Breast epithelium (tissue), 3 donors: ENCODE data around the gene MCU.

Source experiments
- CTCF ChIP-seq, 3 donors: fragments of 450-650 bp; IDR thresholded peaks; one replicate each; pipeline ENCODE4 v1.5.1; 2016 to 2017; ENCODE audit warnings: antibody characterized with exemption in 3 of 3, mild to moderate bottlenecking in 3 of 3, moderate library complexity in 3 of 3
- POLR2A ChIP-seq: fragments of 450-650 bp; IDR thresholded peaks from one replicate; pipeline ENCODE4 v1.6.1; 2016; ENCODE audit warnings: antibody characterized with exemption, mild to moderate bottlenecking, moderate library complexity
- POLR2AphosphoS5 ChIP-seq, 3 donors: sonication (generic); formaldehyde crosslinking; IDR thresholded peaks; one replicate each; pipeline ENCODE4 v1.6.1; 2017; ENCODE audit warnings: antibody characterized with exemption in 3 of 3

GRCh38 chr10:72736828-72737220 lies 44.9 kb downstream of the MCU start:
- TF ChIP-seq CTCF (IDR thresholded peaks at IDR 0.05) = no peak
- TF ChIP-seq POLR2AphosphoS5 (IDR thresholded peaks at IDR 0.05) = no peak
- no peak for TF ChIP-seq POLR2A
